Muscle layer of duodenum (tissue), 2 donors: ENCODE measurements around the gene CHP2.

Experiments used
- H3K27ac ChIP-seq: one replicate; pipeline ENCODE4 v1.7.0; 2013; ENCODE audit warnings: mild to moderate bottlenecking, low read length
- H3K27me3 ChIP-seq: one replicate; pipeline ENCODE4 v1.7.0; 2013; ENCODE audit warnings: low read depth, mild to moderate bottlenecking, control low read depth, low read length
- H3K36me3 ChIP-seq, 2 donors: one replicate each; pipeline ENCODE4 v1.7.0; 2013; ENCODE audit warnings: low read length in 2 of 2, control low read depth in 1 of 2, mild to moderate bottlenecking in 1 of 2; ENCODE audit not compliant: insufficient read depth in 2 of 2, control insufficient read depth in 1 of 2
- H3K4me1 ChIP-seq, 2 donors: one replicate each; pipeline ENCODE4 v1.7.0; 2013; ENCODE audit warnings: low read length in 2 of 2, mild to moderate bottlenecking in 2 of 2, control low read depth in 1 of 2, moderate library complexity in 1 of 2; ENCODE audit not compliant: insufficient read depth in 2 of 2, control insufficient read depth in 1 of 2
- H3K4me3 ChIP-seq, 2 donors: one replicate each; pipeline ENCODE4 v1.7.0; 2013; ENCODE audit warnings: low read length in 2 of 2, low read depth in 1 of 2, mild to moderate bottlenecking in 1 of 2
- H3K9me3 ChIP-seq, 2 donors: one replicate each; pipeline ENCODE4 v1.7.0; 2013; ENCODE audit warnings: low read length in 2 of 2, control low read depth in 1 of 2, mild to moderate bottlenecking in 1 of 2; ENCODE audit not compliant: control insufficient read depth in 1 of 2
- donor health status: healthy.

CHP2 gene

GRCh38 chr16:23784811-23785447 is 30.1 kb downstream of the CHP2 start:
- H3K27ac ChIP-seq = no peak overlapping the region
- H3K4me1 ChIP-seq = peaks cover 3 to 9% of the 10 kb centered on the region in 2 donors
- H3K4me3 ChIP-seq = no peak overlapping the region
- peaks cover 9% of the 10 kb centered on the region for H3K27me3 ChIP-seq
- H3K36me3 ChIP-seq = no peaks in the 10 kb centered on the region
- H3K9me3 ChIP-seq = no peaks in the 10 kb centered on the region

- peaks cover 9% of the 10 kb centered on the region for H3K27me3 ChIP-seq
- no peak overlapping the region for H3K4me3 ChIP-seq
- no peak overlapping the region for H3K27ac ChIP-seq
- no peaks in the 10 kb centered on the region for H3K9me3 ChIP-seq
- H3K4me1 ChIP-seq = peaks cover 0 to under 1% of the 10 kb centered on the region in 2 donors
- H3K36me3 ChIP-seq = no peaks in the 10 kb centered on the region
Measured at GRCh38 chr16:23785842-23786241, 31.0 kb downstream of the CHP2 start.

- Histone ChIP-seq H3K27ac (no peak overlapping the region), H3K9me3 (no peaks in the 10 kb centered on the region), H3K4me1 (no peaks in the 10 kb centered on the region), H3K27me3 (peaks cover 9% of the 10 kb centered on the region), H3K36me3 (no peaks in the 10 kb centered on the region), H3K4me3 (no peak overlapping the region)
Measured at GRCh38 chr16:23786964-23787561, 32.2 kb downstream of the CHP2 start.

GRCh38 chr16:23788685-23789084 is 33.9 kb downstream of the CHP2 start:
- Histone ChIP-seq H3K27me3 (peaks cover 9% of the 10 kb centered on the region), H3K36me3 (no peaks in the 10 kb centered on the region), H3K9me3 (no peaks in the 10 kb centered on the region), H3K4me3 (no peak overlapping the region), H3K4me1 (no peaks in the 10 kb centered on the region), H3K27ac (no peak overlapping the region)

GRCh38 chr16:23795378-23795777 is 40.6 kb downstream of the CHP2 start:
- Histone ChIP-seq H3K27ac (no peak overlapping the region), H3K4me3 (no peak overlapping the region), H3K4me1 (no peaks in the 10 kb centered on the region), H3K9me3 (no peaks in the 10 kb centered on the region), H3K36me3 (no peaks in the 10 kb centered on the region), H3K27me3 (no peaks in the 10 kb centered on the region)

GRCh38 chr16:23796941-23797340 is 42.1 kb downstream of the CHP2 start:
- H3K27me3 ChIP-seq = no peaks in the 10 kb centered on the region
- H3K9me3 ChIP-seq = no peaks in the 10 kb centered on the region
- H3K4me1 ChIP-seq = no peaks in the 10 kb centered on the region
- H3K36me3 ChIP-seq = no peaks in the 10 kb centered on the region
- no peak overlapping the region for H3K27ac ChIP-seq
- H3K4me3 ChIP-seq = no peak overlapping the region

GRCh38 chr16:23801378-23801777 is 46.6 kb downstream of the CHP2 start:
- H3K4me3 ChIP-seq = no peak overlapping the region
- no peaks in the 10 kb centered on the region for H3K27me3 ChIP-seq
- no peaks in the 10 kb centered on the region for H3K9me3 ChIP-seq
- no peak overlapping the region for H3K27ac ChIP-seq
- H3K4me1 ChIP-seq = no peaks in the 10 kb centered on the region
- no peaks in the 10 kb centered on the region for H3K36me3 ChIP-seq

- no peaks in the 10 kb centered on the region for H3K36me3 ChIP-seq
- no peaks in the 10 kb centered on the region for H3K9me3 ChIP-seq
- no peak overlapping the region for H3K4me3 ChIP-seq
- H3K4me1 ChIP-seq = no peaks in the 10 kb centered on the region
- no peak overlapping the region for H3K27ac ChIP-seq
- H3K27me3 ChIP-seq = no peaks in the 10 kb centered on the region
Measured at GRCh38 chr16:23802776-23803175, 48.0 kb downstream of the CHP2 start.

- H3K36me3 ChIP-seq = no peaks in the 10 kb centered on the region
- H3K9me3 ChIP-seq = no peaks in the 10 kb centered on the region
- no peak overlapping the region for H3K27ac ChIP-seq
- H3K27me3 ChIP-seq = no peaks in the 10 kb centered on the region
- H3K4me3 ChIP-seq = no peak overlapping the region
- H3K4me1 ChIP-seq = no peaks in the 10 kb centered on the region
Measured at GRCh38 chr16:23803591-23804123, 48.8 kb downstream of the CHP2 start.

GRCh38 chr16:23807028-23807427 is 52.2 kb downstream of the CHP2 start:
- Histone ChIP-seq H3K27me3 (no peaks in the 10 kb centered on the region), H3K4me3 (no peak overlapping the region), H3K27ac (no peak overlapping the region), H3K4me1 (no peaks in the 10 kb centered on the region), H3K36me3 (no peaks in the 10 kb centered on the region), H3K9me3 (no peaks in the 10 kb centered on the region)
